ENCODE results near the gene MBOAT1. TPM values are rescaled to one million over a fixed set of nuclear protein-coding genes. Genes with fewer than 3 reads are reported as not detected.

Gene MBOAT1
- total and polyA plus RNA-seq, 11 donors: 2.1 to 14.4 (median 3.3) TPM

GRCh38 chr6:20208687-20209378 is 3.4 kb downstream of the MBOAT1 start:
- intact Hi-C loops (cut with DNase I): loop anchor here in 1 of 10 donors (5.0 kb wide), 1 partner anchor 82 kb away; no protein-coding TSS in a partner anchor
- peak overlapping the region in 5 of 12 donors; percentile 2 to 92 (median 22) for H3K27ac ChIP-seq
- H3K4me1 ChIP-seq: peaks cover 5 to 85% (median 23%) of the 10 kb centered on the region in 12 donors
- H3K9me3 ChIP-seq: no peaks in the 10 kb centered on the region
- H3K4me3 ChIP-seq: no peak overlapping the region
- DNase-seq: no peak
- 57 to 60% (median 60%) methylated on average over 2 of the region's 2 CpGs for WGBS, 4 donors
- no peaks in the 10 kb centered on the region for H3K36me3 ChIP-seq
- ATAC-seq: no peak
- TF ChIP-seq POLR2A (IDR thresholded peaks at IDR 0.05) (no peak), CTCF (IDR thresholded peaks at IDR 0.05) (no peak)
- no peaks in the 10 kb centered on the region for H3K27me3 ChIP-seq

GRCh38 chr6:20207088-20207418 is 5.2 kb downstream of the MBOAT1 start:
- Histone ChIP-seq H3K36me3 (no peaks in the 10 kb centered on the region), H3K4me3 (peak overlapping the region in 1 of 12 donors; percentile 31), H3K27me3 (no peaks in the 10 kb centered on the region), H3K4me1 (peaks cover 0 to 92% (median 29%) of the 10 kb centered on the region in 12 donors), H3K9me3 (no peaks in the 10 kb centered on the region), H3K27ac (peak overlapping the region in 3 of 12 donors; percentile 2 to 76 (median 14))
- intact Hi-C loops (cut with DNase I): loop anchor here in 1 of 10 donors (5.0 kb wide), 1 partner anchor 80 kb away; no protein-coding TSS in a partner anchor
- DNase-seq (no peak), ATAC-seq (no peak)
- 80 to 86% (median 83%) methylated on average over 5 of the region's 5 CpGs for WGBS, 4 donors
- TF ChIP-seq POLR2A (IDR thresholded peaks at IDR 0.05) (no peak), CTCF (IDR thresholded peaks at IDR 0.05) (no peak)

GRCh38 chr6:20205722-20206161 is 6.5 kb downstream of the MBOAT1 start:
- intact Hi-C loops (cut with DNase I): loop anchor here in 1 of 10 donors (5.0 kb wide), 1 partner anchor 78 kb away; no protein-coding TSS in a partner anchor
- 69 to 80% (median 71%) methylated on average over 6 of the region's 6 CpGs for WGBS, 4 donors
- Histone ChIP-seq H3K9me3 (no peaks in the 10 kb centered on the region), H3K27me3 (no peaks in the 10 kb centered on the region), H3K27ac (peak overlapping the region in 2 of 12 donors; percentile 28 to 76), H3K4me3 (peak overlapping the region in 1 of 12 donors; percentile 31), H3K4me1 (peaks cover 0 to 98% (median 27%) of the 10 kb centered on the region in 12 donors), H3K36me3 (no peaks in the 10 kb centered on the region)
- DNase-seq: no peak
- peak in 3 of 4 donors; percentile 7 to 43 (median 19) for ATAC-seq
- TF ChIP-seq CTCF (IDR thresholded peaks at IDR 0.05) (no peak), POLR2A (IDR thresholded peaks at IDR 0.05) (no peak)

GRCh38 chr6:20204512-20204894 is 7.8 kb downstream of the MBOAT1 start:
- ATAC-seq (peak in 2 of 4 donors; percentile 18 to 38), DNase-seq (no peak)
- intact Hi-C loops (cut with DNase I): no loop called here
- no peaks in the 10 kb centered on the region for H3K27me3 ChIP-seq
- no peaks in the 10 kb centered on the region for H3K36me3 ChIP-seq
- TF ChIP-seq CTCF (IDR thresholded peaks at IDR 0.05) (no peak), POLR2A (IDR thresholded peaks at IDR 0.05) (no peak)
- 77 to 87% (median 81%) methylated on average over 4 of the region's 4 CpGs for WGBS, 4 donors
- H3K9me3 ChIP-seq: no peaks in the 10 kb centered on the region
- peak overlapping the region in 8 of 12 donors; percentile 10 to 77 (median 44) for H3K27ac ChIP-seq
- no peak overlapping the region for H3K4me3 ChIP-seq
- peaks cover 0 to 89% (median 24%) of the 10 kb centered on the region in 12 donors for H3K4me1 ChIP-seq
